Measurements from ENCODE around the gene LSAMP.

Gene LSAMP

GRCh38 chr3:116050311-116050915, 394.9 kb downstream of the LSAMP start:
- no peak for DNase-seq

- no peak for DNase-seq
These were observed 396.3 kb downstream of the LSAMP start for GRCh38 chr3:116048991-116049390.

- DNase-seq = no peak
These were observed 398.9 kb downstream of the LSAMP start for GRCh38 chr3:116046350-116046749.

- no peak for DNase-seq
These were observed 400.0 kb downstream of the LSAMP start for GRCh38 chr3:116045314-116045713.

GRCh38 chr3:116040152-116040551, 405.1 kb downstream of the LSAMP start:
- DNase-seq = no peak

- DNase-seq = no peak
These were observed 405.7 kb downstream of the LSAMP start for GRCh38 chr3:116039651-116039985.

- DNase-seq = no peak
These were observed 406.2 kb downstream of the LSAMP start for GRCh38 chr3:116038968-116039650.

GRCh38 chr3:116037954-116038911, 407.1 kb downstream of the LSAMP start:
- no peak for DNase-seq

GRCh38 chr3:116035429-116035828, 409.9 kb downstream of the LSAMP start:
- DNase-seq = no peak

GRCh38 chr3:116034794-116035193, 410.5 kb downstream of the LSAMP start:
- DNase-seq = peak; percentile 59

- DNase-seq = no peak
These were observed 411.2 kb downstream of the LSAMP start for GRCh38 chr3:116034086-116034485.

- DNase-seq = no peak
These were observed 411.8 kb downstream of the LSAMP start for GRCh38 chr3:116033516-116033915.

GRCh38 chr3:116032176-116032575, 413.1 kb downstream of the LSAMP start:
- no peak for DNase-seq

- DNase-seq = no peak
These were observed 415.0 kb downstream of the LSAMP start for GRCh38 chr3:116030131-116030850.

GRCh38 chr3:116029266-116029665, 416.0 kb downstream of the LSAMP start:
- no peak for DNase-seq

- no peak for DNase-seq
These were observed 417.1 kb downstream of the LSAMP start for GRCh38 chr3:116028157-116028556.

GRCh38 chr3:116020989-116021388, 424.3 kb downstream of the LSAMP start:
- no peak for DNase-seq

GRCh38 chr3:116020495-116020894, 424.8 kb downstream of the LSAMP start:
- no peak for DNase-seq

- no peak for DNase-seq
These were observed 426.0 kb downstream of the LSAMP start for GRCh38 chr3:116019254-116019763.

- DNase-seq = no peak
These were observed 426.6 kb downstream of the LSAMP start for GRCh38 chr3:116018646-116019045.

GRCh38 chr3:116015931-116016330, 429.4 kb downstream of the LSAMP start:
- no peak for DNase-seq

GRCh38 chr3:116007000-116007399, 438.3 kb downstream of the LSAMP start:
- no peak for DNase-seq

- peak; percentile 8 for DNase-seq
These were observed 439.9 kb downstream of the LSAMP start for GRCh38 chr3:116005404-116005803.
